ENCODE data around the gene CDKN1C.

Gene CDKN1C

DNA sequence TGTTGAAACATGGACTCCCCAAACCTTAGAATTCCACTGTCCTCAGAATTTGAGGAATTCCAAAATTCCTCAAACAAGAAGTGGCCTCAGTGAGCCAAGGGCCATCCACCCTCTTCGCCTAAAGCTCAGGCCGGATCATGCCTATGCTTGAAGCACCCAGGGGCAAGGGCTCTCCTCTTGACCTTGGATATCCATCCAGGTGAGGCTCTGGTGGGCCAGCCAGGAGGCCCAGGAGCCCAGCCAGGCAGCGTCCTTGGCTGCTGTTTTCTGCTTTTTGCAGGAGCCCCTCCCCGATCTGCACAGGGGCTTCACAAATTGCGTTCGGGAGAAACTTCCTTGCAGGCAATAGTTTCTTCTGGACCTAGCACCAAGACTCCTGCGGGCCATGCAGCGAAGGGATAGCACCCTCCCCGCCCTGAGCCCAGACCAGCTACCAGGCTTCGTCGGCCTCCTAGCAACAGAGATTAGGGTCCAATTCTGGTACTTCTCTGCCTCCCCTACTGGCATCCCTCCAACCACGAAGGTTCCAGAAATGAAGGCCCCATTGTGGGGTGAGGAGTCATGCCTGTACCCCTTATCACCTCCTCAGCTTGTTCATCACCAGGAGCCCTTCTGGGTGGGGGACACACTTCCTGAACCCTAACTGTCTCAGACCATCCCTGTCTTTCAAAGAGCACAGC is 41.7 kb upstream of the CDKN1C start:
- no peak overlapping the region for H3K27ac Mint-ChIP-seq
- H3K4me3 Mint-ChIP-seq: peak overlapping the region; percentile 73
- no peaks in the 10 kb centered on the region for H3K9me3 Mint-ChIP-seq
- peaks cover 19% of the 10 kb centered on the region for H3K27me3 Mint-ChIP-seq
- H3K36me3 Mint-ChIP-seq (ENCODE audit: low read depth): no peaks in the 10 kb centered on the region
- H3K4me1 Mint-ChIP-seq (ENCODE audit: low read depth): peaks cover 23% of the 10 kb centered on the region

GRCh38 chr11:2926611-2927051 is 41.1 kb upstream of the CDKN1C start:
- Mint-ChIP-seq H3K4me1 (ENCODE audit: low read depth) (peaks cover 23% of the 10 kb centered on the region), H3K9me3 (no peaks in the 10 kb centered on the region), H3K4me3 (no peak overlapping the region), H3K36me3 (ENCODE audit: low read depth) (no peaks in the 10 kb centered on the region), H3K27ac (no peak overlapping the region), H3K27me3 (peaks cover 19% of the 10 kb centered on the region)

GRCh38 chr11:2924821-2925675 is 39.5 kb upstream of the CDKN1C start:
- H3K4me1 Mint-ChIP-seq (ENCODE audit: low read depth): peaks cover 18% of the 10 kb centered on the region
- H3K9me3 Mint-ChIP-seq: no peaks in the 10 kb centered on the region
- no peak overlapping the region for H3K27ac Mint-ChIP-seq
- peaks cover 19% of the 10 kb centered on the region for H3K27me3 Mint-ChIP-seq
- H3K36me3 Mint-ChIP-seq (ENCODE audit: low read depth): no peaks in the 10 kb centered on the region
- no peak overlapping the region for H3K4me3 Mint-ChIP-seq

- H3K27ac Mint-ChIP-seq: no peak overlapping the region
- peaks cover 19% of the 10 kb centered on the region for H3K27me3 Mint-ChIP-seq
- H3K36me3 Mint-ChIP-seq (ENCODE audit: low read depth): no peaks in the 10 kb centered on the region
- no peak overlapping the region for H3K4me3 Mint-ChIP-seq
- H3K4me1 Mint-ChIP-seq (ENCODE audit: low read depth): peaks cover 14% of the 10 kb centered on the region
- H3K9me3 Mint-ChIP-seq: no peaks in the 10 kb centered on the region
These were observed 38.8 kb upstream of the CDKN1C start for GRCh38 chr11:2924381-2924780.

DNA sequence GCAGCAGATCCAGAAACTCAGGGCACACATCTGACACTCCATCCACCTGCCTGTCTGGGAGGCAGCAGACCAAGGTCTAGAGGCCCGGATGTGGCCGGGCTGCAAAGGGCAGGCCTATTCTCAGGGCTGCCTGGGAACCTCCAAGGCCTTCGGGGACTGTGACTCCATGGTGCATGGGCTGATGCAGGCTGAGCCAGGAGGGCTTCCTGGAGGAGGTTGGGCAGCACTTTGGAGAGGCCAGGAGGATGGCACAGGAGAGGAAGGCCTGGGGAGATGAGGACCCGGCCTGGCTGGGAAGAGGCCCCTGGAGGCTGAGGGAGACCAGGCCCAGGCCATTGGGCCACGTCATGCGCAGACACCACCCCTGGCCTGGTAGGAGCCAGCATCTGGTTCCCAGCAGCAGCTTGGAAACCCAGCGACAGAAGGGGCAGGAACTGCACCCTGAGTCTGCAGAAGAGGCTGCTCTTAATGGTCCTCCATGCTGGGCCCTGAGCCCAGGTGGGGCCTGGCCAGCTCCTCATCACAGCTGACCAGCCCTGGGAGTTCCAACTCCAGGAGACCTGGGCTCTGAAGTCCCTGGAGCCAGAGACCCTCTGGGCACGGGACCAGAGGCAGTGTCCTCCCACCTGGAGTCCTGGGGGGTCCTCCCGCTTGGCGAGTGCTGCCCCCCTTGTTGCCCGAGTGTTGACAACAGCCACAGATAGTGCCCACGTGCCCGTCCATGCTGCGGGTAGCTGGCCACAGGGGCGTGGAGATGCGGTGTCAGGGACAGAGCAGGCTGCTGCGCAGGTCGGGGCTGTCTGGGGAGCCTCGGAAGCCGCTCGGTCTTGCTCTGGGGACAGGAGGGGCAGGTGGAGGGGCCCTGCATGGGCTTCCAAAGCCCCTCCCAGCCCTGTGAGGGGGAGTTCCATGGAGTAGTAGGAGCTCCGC is 38.1 kb upstream of the CDKN1C start:
- peaks cover 16% of the 10 kb centered on the region for H3K27me3 Mint-ChIP-seq
- peaks cover 11% of the 10 kb centered on the region for H3K4me1 Mint-ChIP-seq (ENCODE audit: low read depth)
- no peaks in the 10 kb centered on the region for H3K9me3 Mint-ChIP-seq
- H3K4me3 Mint-ChIP-seq: no peak overlapping the region
- H3K36me3 Mint-ChIP-seq (ENCODE audit: low read depth): no peaks in the 10 kb centered on the region
- H3K27ac Mint-ChIP-seq: no peak overlapping the region

GRCh38 chr11:2922655-2923054 is 37.1 kb upstream of the CDKN1C start:
- Mint-ChIP-seq H3K4me1 (ENCODE audit: low read depth) (peaks cover 2% of the 10 kb centered on the region), H3K4me3 (no peak overlapping the region), H3K36me3 (ENCODE audit: low read depth) (no peaks in the 10 kb centered on the region), H3K27me3 (peaks cover 8% of the 10 kb centered on the region), H3K9me3 (no peaks in the 10 kb centered on the region), H3K27ac (no peak overlapping the region)

DNA sequence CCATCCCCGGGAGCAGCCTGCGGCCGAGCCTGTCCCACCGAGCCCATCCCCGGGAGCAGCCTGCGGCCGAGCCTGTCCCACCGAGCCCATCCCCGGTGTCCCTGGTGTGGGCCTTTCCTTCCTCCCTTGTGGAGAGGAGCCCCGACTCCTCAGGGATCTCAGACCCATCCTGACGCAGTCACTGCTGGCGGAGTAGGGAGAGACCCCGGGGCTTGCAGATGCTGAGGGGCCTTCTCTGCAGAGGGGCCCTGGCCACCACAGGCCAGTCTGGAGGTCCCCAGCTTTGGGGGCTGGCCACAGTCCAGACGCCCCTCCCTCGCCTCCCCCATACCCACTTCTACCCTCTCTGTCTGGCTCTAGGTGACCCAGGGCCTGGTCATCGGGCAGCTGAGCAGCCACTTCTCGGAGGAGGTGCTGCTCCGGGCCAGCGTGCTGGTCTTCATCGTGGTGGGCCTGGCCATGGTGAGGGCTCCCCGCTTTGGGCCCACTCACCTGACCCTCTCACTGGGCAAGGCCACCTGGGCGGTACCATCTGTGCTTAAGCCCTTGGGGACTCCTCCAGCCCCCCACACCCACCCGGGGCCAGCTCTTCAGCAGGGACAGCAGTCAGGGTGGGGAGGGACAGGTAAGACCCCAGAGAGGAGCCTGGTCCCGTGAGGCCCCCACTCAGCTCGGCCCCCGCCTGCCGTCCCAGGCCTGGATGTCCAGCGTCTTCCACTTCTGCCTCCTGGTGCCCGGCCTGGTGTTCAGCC is 36.3 kb upstream of the CDKN1C start:
- Mint-ChIP-seq H3K27ac (no peak overlapping the region), H3K36me3 (ENCODE audit: low read depth) (no peaks in the 10 kb centered on the region), H3K9me3 (no peaks in the 10 kb centered on the region), H3K27me3 (peaks cover 4% of the 10 kb centered on the region), H3K4me1 (ENCODE audit: low read depth) (no peaks in the 10 kb centered on the region), H3K4me3 (no peak overlapping the region)

DNA sequence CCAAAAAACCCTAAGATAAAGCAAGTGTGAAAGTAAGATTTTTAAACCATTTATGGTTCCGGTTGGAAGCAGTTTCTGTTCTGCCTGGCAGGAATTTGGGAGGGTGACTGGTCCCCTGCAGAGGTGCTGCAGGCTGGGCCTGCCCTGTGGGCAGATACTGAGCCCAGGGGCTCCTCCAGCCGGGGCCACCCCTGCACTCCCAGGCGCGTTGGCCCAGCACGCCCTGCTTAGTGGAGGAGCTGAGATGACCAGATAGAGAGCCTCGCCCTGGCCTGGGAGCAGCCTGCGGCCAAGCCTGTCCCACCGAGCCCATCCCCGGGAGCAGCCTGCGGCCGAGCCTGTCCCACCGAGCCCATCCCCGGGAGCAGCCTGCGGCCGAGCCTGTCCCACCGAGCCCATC is 35.7 kb upstream of the CDKN1C start:
- no peak overlapping the region for H3K27ac Mint-ChIP-seq
- H3K9me3 Mint-ChIP-seq: no peaks in the 10 kb centered on the region
- peaks cover under 1% of the 10 kb centered on the region for H3K27me3 Mint-ChIP-seq
- H3K4me3 Mint-ChIP-seq: no peak overlapping the region
- H3K4me1 Mint-ChIP-seq (ENCODE audit: low read depth): no peaks in the 10 kb centered on the region
- no peaks in the 10 kb centered on the region for H3K36me3 Mint-ChIP-seq (ENCODE audit: low read depth)

DNA sequence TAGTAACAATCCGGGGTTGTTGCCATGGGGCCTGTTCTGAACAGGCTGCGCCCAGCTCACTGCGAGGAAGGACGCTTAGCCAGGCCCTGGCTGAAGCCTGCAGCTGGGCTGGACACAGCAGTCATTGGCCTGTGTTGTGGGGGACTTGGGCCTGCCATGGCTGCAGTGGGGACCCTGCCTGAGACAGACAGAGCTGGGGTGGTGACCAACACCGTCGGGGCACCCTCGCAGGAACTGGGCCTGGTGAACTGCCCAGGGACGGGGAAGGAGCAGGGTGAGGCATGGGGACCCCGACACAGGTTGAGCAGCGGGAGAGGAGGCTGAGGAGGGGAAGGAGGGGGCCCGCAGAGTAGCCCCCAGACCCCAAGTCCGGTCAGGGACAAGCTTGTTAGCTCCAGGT is 34.8 kb upstream of the CDKN1C start:
- Mint-ChIP-seq H3K9me3 (no peaks in the 10 kb centered on the region), H3K27ac (no peak overlapping the region), H3K4me1 (ENCODE audit: low read depth) (no peaks in the 10 kb centered on the region), H3K36me3 (ENCODE audit: low read depth) (no peaks in the 10 kb centered on the region), H3K27me3 (no peaks in the 10 kb centered on the region), H3K4me3 (no peak overlapping the region)

DNA sequence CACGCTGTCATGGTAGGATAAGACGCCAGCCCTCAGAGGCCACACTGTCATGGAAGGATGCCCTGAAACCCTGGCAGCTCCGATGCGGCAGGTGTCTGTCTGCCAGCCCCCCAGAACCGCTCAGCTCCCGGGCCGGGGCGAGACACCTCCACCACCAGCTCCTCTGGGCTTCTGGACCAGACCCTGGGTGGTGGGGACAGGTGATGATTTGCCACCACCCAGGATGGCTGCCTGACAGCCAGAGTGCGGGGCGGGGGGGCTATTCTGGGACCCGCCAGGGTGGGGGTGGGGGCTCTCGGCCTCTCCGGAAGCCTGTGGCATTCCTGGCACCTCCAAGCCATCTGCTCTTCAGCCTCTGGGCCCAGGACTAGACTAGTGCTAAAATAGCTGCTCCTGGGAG is 34.3 kb upstream of the CDKN1C start:
- H3K36me3 Mint-ChIP-seq (ENCODE audit: low read depth): no peaks in the 10 kb centered on the region
- H3K4me1 Mint-ChIP-seq (ENCODE audit: low read depth): no peaks in the 10 kb centered on the region
- H3K9me3 Mint-ChIP-seq: no peaks in the 10 kb centered on the region
- no peak overlapping the region for H3K27ac Mint-ChIP-seq
- H3K4me3 Mint-ChIP-seq: no peak overlapping the region
- H3K27me3 Mint-ChIP-seq: no peaks in the 10 kb centered on the region

DNA sequence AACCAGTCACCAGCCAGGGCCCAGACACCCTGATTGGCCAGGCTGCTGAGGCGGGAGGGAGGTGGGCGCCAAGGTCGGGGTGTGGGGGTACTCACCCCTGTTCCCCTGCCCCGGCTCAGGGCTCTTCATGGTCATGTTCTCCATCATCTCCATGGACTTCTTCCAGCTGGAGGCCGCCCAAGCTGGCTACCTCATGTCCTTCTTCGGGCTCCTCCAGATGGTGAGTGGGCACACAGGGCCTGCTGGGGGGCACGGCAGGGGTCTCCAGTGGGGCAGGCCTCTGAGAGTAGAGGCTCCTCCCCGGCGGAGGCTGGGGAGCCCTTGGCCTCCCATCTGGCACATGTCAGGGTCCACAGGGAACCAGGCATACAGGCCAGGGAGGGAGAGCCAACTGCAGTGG is 33.6 kb upstream of the CDKN1C start:
- Mint-ChIP-seq H3K27ac (no peak overlapping the region), H3K36me3 (ENCODE audit: low read depth) (no peaks in the 10 kb centered on the region), H3K27me3 (no peaks in the 10 kb centered on the region), H3K4me1 (ENCODE audit: low read depth) (no peaks in the 10 kb centered on the region), H3K9me3 (no peaks in the 10 kb centered on the region), H3K4me3 (no peak overlapping the region)

DNA sequence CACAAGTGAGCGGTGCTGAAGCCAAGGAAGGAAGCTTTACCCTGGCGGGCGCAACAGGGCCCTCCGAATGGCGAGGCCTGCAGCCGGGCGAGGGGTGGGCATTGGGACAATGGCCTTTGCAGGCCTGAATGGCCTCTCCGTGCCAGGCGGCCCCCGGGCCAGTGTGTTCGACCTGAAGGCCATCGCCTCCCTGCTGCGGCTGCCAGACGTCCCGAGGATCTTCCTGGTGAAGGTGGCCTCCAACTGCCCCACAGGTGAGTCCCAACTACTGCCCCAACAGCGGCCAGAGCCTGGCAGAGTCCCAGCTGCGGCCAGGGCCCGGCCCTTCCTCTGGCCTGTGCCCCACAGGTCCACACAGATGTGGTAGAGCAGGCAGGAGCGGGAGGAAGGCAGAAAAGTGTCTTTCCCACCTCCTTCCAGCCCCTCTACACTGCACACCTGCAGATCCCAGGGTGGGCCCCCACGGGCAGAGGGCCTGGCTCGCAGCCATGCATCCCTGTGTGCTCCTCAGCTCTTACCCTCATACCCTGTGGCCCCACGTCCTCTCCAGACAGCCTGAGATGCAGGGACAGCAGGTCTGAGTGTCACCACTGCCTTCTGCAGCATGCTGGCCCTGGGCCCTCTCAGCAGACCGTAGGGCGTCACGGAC is 32.4 kb upstream of the CDKN1C start:
- Mint-ChIP-seq H3K4me1 (ENCODE audit: low read depth) (peaks cover 10% of the 10 kb centered on the region), H3K36me3 (ENCODE audit: low read depth) (no peaks in the 10 kb centered on the region), H3K9me3 (no peaks in the 10 kb centered on the region), H3K27me3 (no peaks in the 10 kb centered on the region), H3K4me3 (no peak overlapping the region), H3K27ac (no peak overlapping the region)

- Mint-ChIP-seq H3K9me3 (no peaks in the 10 kb centered on the region), H3K4me3 (no peak overlapping the region), H3K27ac (no peak overlapping the region), H3K27me3 (no peaks in the 10 kb centered on the region), H3K4me1 (ENCODE audit: low read depth) (peaks cover 10% of the 10 kb centered on the region), H3K36me3 (ENCODE audit: low read depth) (no peaks in the 10 kb centered on the region)
These were observed 31.5 kb upstream of the CDKN1C start for GRCh38 chr11:2916892-2917645.
